Measurements from ENCODE around the gene CAPS2. TPM values are rescaled to one million over a fixed set of nuclear protein-coding genes. Genes with fewer than 3 reads are reported as not detected.

The CAPS2 gene
- total and polyA plus RNA-seq, 4 donors, result 0.91 to 3.1 (median 1.4) TPM

GRCh38 chr12:75317784-75318183 lies 12.3 kb downstream of the CAPS2 start:
- DNase-seq (ENCODE audit: low spot score), result no peak
- WGBS, result 90% methylated on average over 3 of the region's 3 CpGs
- TF ChIP-seq EGR1 (IDR thresholded peaks at IDR 0.05; ENCODE audit: low read depth in 2 of 2), result no peak
- TF ChIP-seq, protein P1, sequence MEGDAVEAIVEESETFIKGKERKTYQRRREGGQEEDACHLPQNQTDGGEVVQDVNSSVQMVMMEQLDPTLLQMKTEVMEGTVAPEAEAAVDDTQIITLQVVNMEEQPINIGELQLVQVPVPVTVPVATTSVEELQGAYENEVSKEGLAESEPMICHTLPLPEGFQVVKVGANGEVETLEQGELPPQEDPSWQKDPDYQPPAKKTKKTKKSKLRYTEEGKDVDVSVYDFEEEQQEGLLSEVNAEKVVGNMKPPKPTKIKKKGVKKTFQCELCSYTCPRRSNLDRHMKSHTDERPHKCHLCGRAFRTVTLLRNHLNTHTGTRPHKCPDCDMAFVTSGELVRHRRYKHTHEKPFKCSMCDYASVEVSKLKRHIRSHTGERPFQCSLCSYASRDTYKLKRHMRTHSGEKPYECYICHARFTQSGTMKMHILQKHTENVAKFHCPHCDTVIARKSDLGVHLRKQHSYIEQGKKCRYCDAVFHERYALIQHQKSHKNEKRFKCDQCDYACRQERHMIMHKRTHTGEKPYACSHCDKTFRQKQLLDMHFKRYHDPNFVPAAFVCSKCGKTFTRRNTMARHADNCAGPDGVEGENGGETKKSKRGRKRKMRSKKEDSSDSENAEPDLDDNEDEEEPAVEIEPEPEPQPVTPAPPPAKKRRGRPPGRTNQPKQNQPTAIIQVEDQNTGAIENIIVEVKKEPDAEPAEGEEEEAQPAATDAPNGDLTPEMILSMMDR (IDR thresholded peaks at IDR 0.05; ENCODE audit: low read depth, low read length, missing input control), result no peak

GRCh38 chr12:75315518-75315917 lies 14.6 kb downstream of the CAPS2 start:
- no peak overlapping the region for H3K27ac ChIP-seq (ENCODE audit: low read depth in 1 of 2, low read length in 2 of 2)
- H3K9ac ChIP-seq (ENCODE audit: low read depth in 1 of 2, low read length in 2 of 2), result no peak overlapping the region
- no peaks in the 10 kb centered on the region for H3K36me3 ChIP-seq (ENCODE audit: control insufficient read depth in 4 of 4, insufficient read depth in 3 of 4, low read depth in 1 of 4, low read length in 3 of 4)
- TF ChIP-seq RAD21 (IDR thresholded peaks at IDR 0.05), result no peak
- no peak overlapping the region for H3K4me3 ChIP-seq (ENCODE audit: low read depth in 1 of 3, low read length in 3 of 3)
- no peaks in the 10 kb centered on the region for H3K27me3 ChIP-seq (ENCODE audit: control insufficient read depth in 4 of 4, insufficient read depth in 4 of 4, low read length in 3 of 4)
- H3K4me1 ChIP-seq (ENCODE audit: control insufficient read depth in 4 of 4, insufficient read depth in 4 of 4, low read length in 3 of 4), result no peaks in the 10 kb centered on the region
- H3K9me3 ChIP-seq (ENCODE audit: control insufficient read depth in 4 of 4, low read length in 3 of 4), result no peaks in the 10 kb centered on the region
- DNase-seq (ENCODE audit: low spot score), result no peak

More at GRCh38 chr12:75317784-75318183, 12.3 kb downstream of the CAPS2 start:
- H3K4me1 ChIP-seq (ENCODE audit: control insufficient read depth in 4 of 4, insufficient read depth in 4 of 4, low read length in 3 of 4), result no peaks in the 10 kb centered on the region
- H3K4me3 ChIP-seq (ENCODE audit: low read depth in 1 of 3, low read length in 3 of 3), result no peak overlapping the region
- H3K9me3 ChIP-seq (ENCODE audit: control insufficient read depth in 4 of 4, low read length in 3 of 4), result no peaks in the 10 kb centered on the region
- H3K9ac ChIP-seq (ENCODE audit: low read depth in 1 of 2, low read length in 2 of 2), result no peak overlapping the region
- no peaks in the 10 kb centered on the region for H3K27me3 ChIP-seq (ENCODE audit: control insufficient read depth in 4 of 4, insufficient read depth in 4 of 4, low read length in 3 of 4)
- H3K36me3 ChIP-seq (ENCODE audit: control insufficient read depth in 4 of 4, insufficient read depth in 3 of 4, low read depth in 1 of 4, low read length in 3 of 4), result no peaks in the 10 kb centered on the region
- H3K27ac ChIP-seq (ENCODE audit: low read depth in 1 of 2, low read length in 2 of 2), result no peak overlapping the region

DNA sequence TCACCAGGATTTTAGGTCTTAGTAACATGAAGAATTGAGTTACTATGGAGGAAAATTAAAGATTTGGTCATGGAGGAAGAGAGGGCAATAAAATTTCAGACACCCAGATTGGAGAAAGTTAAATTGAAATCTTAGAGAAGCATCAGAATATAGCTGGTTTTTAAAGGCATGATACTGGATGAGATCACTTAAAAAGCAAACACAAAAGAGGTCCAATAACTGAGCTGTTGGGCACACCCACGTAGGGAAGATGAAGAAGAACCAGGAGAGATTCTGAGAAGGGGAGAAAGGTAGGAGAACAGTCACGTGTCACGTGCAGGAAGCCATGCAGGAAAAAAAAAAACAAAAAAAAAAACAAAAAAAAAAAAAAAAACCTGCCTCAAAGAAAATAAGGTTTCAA lies 18.8 kb downstream of the CAPS2 start:
- Histone ChIP-seq H3K36me3 (ENCODE audit: control insufficient read depth in 4 of 4, insufficient read depth in 3 of 4, low read depth in 1 of 4, low read length in 3 of 4) (no peaks in the 10 kb centered on the region), H3K27me3 (ENCODE audit: control insufficient read depth in 4 of 4, insufficient read depth in 4 of 4, low read length in 3 of 4) (no peaks in the 10 kb centered on the region), H3K4me1 (ENCODE audit: control insufficient read depth in 4 of 4, insufficient read depth in 4 of 4, low read length in 3 of 4) (no peaks in the 10 kb centered on the region), H3K9ac (ENCODE audit: low read depth in 1 of 2, low read length in 2 of 2) (no peak overlapping the region), H3K9me3 (ENCODE audit: control insufficient read depth in 4 of 4, low read length in 3 of 4) (no peaks in the 10 kb centered on the region), H3K27ac (ENCODE audit: low read depth in 1 of 2, low read length in 2 of 2) (no peak overlapping the region), H3K4me3 (ENCODE audit: low read depth in 1 of 3, low read length in 3 of 3) (no peak overlapping the region)
- no peak for TF ChIP-seq YY1 (IDR thresholded peaks at IDR 0.05)
- no peak for TF ChIP-seq REST (IDR thresholded peaks at IDR 0.05)
- no peak for TF ChIP-seq RXRA (IDR thresholded peaks at IDR 0.05)
- TF ChIP-seq, protein P2, sequence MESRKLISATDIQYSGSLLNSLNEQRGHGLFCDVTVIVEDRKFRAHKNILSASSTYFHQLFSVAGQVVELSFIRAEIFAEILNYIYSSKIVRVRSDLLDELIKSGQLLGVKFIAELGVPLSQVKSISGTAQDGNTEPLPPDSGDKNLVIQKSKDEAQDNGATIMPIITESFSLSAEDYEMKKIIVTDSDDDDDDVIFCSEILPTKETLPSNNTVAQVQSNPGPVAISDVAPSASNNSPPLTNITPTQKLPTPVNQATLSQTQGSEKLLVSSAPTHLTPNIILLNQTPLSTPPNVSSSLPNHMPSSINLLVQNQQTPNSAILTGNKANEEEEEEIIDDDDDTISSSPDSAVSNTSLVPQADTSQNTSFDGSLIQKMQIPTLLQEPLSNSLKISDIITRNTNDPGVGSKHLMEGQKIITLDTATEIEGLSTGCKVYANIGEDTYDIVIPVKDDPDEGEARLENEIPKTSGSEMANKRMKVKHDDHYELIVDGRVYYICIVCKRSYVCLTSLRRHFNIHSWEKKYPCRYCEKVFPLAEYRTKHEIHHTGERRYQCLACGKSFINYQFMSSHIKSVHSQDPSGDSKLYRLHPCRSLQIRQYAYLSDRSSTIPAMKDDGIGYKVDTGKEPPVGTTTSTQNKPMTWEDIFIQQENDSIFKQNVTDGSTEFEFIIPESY (IDR thresholded peaks at IDR 0.05), result no peak
- TF ChIP-seq FOXA1 (IDR thresholded peaks at IDR 0.05), result no peak
- TF ChIP-seq RAD21 (IDR thresholded peaks at IDR 0.05), result no peak
- TF ChIP-seq NR2F2 (IDR thresholded peaks at IDR 0.05), result no peak
- no peak for TF ChIP-seq SP1 (IDR thresholded peaks at IDR 0.05)
- TF ChIP-seq, protein P1 (IDR thresholded peaks at IDR 0.05; ENCODE audit: low read depth, low read length, missing input control), result no peak
- TF ChIP-seq JUND (IDR thresholded peaks at IDR 0.05), result no peak
- no peak for TF ChIP-seq TAF1 (conservative IDR thresholded peaks at IDR 0.05)
- TF ChIP-seq GABPA (IDR thresholded peaks at IDR 0.05 in 1 of 2, conservative IDR thresholded peaks at IDR 0.05 in 1 of 2), result no peak
- no peak for TF ChIP-seq MAX (IDR thresholded peaks at IDR 0.05)
- no peak for DNase-seq (ENCODE audit: low spot score)
- 78% methylated on average over 3 of the region's 3 CpGs for WGBS
